Measurements from ENCODE around the gene SIL1.
"Not testable (repeated sequence)": the region's sequence is repeated elsewhere in the genome, so short reads cannot be mapped to it uniquely, and the experiment has no call there.

The SIL1 gene

DNA sequence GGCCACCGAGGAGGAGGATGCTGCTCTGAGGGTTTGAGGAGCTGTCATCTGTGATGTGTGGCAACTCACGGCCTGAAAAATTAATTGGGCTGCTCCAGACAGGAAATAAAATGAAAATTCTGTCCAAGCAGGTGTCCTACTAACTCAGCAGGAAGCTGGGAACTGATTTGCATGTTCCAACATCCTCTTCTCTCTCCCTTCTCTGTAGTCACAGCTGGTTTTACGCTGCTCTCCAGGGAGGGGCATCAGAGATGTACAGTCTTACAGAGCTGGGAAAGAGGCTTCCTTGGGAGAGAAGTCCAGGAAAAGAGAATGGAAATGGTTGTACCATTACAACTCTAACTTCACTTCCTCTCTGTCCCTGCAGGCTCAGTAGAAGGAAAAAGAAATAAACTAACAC is 24.2 kb upstream of the SIL1 start:
- Histone ChIP-seq H3K9me3 (no peaks in the 10 kb centered on the region), H3K4me1 (ENCODE audit: control insufficient read depth in 1 of 2, insufficient read depth in 1 of 2, low read depth in 1 of 2, low read length in 1 of 2) (no peaks in the 10 kb centered on the region)
- TF ChIP-seq, protein P1, sequence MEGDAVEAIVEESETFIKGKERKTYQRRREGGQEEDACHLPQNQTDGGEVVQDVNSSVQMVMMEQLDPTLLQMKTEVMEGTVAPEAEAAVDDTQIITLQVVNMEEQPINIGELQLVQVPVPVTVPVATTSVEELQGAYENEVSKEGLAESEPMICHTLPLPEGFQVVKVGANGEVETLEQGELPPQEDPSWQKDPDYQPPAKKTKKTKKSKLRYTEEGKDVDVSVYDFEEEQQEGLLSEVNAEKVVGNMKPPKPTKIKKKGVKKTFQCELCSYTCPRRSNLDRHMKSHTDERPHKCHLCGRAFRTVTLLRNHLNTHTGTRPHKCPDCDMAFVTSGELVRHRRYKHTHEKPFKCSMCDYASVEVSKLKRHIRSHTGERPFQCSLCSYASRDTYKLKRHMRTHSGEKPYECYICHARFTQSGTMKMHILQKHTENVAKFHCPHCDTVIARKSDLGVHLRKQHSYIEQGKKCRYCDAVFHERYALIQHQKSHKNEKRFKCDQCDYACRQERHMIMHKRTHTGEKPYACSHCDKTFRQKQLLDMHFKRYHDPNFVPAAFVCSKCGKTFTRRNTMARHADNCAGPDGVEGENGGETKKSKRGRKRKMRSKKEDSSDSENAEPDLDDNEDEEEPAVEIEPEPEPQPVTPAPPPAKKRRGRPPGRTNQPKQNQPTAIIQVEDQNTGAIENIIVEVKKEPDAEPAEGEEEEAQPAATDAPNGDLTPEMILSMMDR (IDR thresholded peaks at IDR 0.05), result no peak

DNA sequence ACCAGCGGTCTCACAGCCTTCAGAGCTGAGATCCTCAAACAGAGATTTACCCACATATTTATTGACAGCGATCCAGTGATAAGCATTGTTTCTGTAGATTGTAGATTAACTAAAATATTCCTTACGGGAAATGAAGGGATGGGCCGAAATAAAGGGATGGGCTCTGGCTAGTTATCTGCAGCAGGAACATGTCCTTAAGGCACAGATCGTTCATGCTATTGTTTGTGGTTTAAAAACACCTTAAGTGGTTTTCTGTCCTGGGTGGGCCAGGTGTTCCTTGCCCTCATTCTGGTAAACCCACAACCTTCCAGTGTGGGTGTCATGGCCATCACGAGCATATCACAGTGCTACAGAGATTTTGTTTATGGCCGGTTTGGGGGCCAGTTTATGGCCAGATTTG is 19.9 kb upstream of the SIL1 start:
- H3K27ac ChIP-seq; H3K4me3 ChIP-seq (ENCODE audit: low read depth in 1 of 2, low read length in 1 of 2); H3K9me3 ChIP-seq; H3K27me3 ChIP-seq; H3K36me3 ChIP-seq; H3K4me1 ChIP-seq (ENCODE audit: control insufficient read depth in 1 of 2, insufficient read depth in 1 of 2, low read depth in 1 of 2, low read length in 1 of 2): not testable (repeated sequence)

More for the DNA sequence above, 24.2 kb upstream of the SIL1 start:
- Histone ChIP-seq H3K36me3 (no peaks in the 10 kb centered on the region), H3K27me3 (no peaks in the 10 kb centered on the region), H3K4me3 (ENCODE audit: low read depth in 1 of 2, low read length in 1 of 2) (no peak overlapping the region), H3K27ac (no peak overlapping the region)

DNA sequence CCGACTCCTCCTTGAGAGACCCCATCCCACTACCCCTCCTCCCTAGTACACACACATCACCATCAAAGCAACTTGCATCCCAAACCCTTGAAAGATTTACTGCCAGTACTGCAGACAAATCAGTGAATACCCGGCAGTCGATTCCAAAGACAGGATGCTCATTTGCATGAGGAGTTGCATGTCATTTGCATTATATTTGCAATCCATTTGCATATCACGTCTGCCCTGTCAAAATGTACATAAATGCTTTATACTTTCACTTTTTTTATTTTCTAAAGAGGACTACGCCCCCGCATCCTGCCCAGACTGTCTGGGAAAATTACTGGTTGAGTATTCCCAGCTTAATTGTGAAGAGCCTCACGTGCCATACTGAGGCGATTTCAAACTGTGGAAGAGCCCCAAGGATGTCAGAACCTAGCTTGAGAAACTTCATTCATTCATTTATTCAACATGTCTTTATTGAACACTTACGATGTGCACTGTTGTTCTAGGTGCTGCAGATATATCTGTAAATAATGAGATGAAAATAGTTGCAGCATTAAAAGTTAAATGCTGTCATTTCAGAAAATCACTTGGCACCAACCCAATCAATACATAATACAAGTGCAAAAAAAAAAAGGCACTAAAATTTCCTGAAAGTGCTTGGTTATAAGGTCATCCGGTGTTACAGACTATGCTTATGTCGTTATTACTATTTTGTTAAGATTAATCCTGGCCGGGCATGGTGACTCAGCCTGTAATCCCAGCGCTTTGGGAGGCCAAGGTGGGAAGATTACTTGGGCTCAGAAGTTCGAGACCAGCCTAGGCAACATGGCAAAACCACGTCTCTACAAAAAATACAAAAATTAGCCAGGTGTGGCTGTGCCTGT is 17.2 kb upstream of the SIL1 start:
- H3K27me3 ChIP-seq, result no peaks in the 10 kb centered on the region
- no peak overlapping the region for H3K4me3 ChIP-seq (ENCODE audit: low read depth in 1 of 2, low read length in 1 of 2)
- TF ChIP-seq, protein P1 (IDR thresholded peaks at IDR 0.05), result no peak
- no peaks in the 10 kb centered on the region for H3K4me1 ChIP-seq (ENCODE audit: control insufficient read depth in 1 of 2, insufficient read depth in 1 of 2, low read depth in 1 of 2, low read length in 1 of 2)
- no peaks in the 10 kb centered on the region for H3K9me3 ChIP-seq
- H3K27ac ChIP-seq, result no peak overlapping the region
- no peaks in the 10 kb centered on the region for H3K36me3 ChIP-seq

DNA sequence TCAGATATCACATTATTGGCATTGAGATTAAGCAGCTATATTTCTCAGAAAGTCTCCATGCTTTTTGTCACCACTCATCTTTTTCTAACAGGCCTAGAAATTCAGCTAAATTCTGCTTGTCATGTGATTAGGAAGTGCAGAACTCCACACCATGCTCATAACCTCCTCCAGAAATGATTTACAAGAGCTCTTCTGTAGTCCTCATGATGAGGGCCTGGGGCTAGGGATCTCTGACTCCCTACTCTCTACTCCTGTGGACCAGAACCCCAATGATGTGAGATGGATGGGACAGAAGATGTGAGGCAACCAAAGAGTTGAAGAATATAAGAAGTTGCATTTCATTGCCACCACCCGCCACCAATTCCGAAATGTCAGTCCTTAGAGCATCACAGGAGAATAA is 16.5 kb upstream of the SIL1 start:
- no peak overlapping the region for H3K4me3 ChIP-seq (ENCODE audit: low read depth in 1 of 2, low read length in 1 of 2)
- H3K27ac ChIP-seq, result no peak overlapping the region
- TF ChIP-seq, protein P1 (IDR thresholded peaks at IDR 0.05), result no peak
- H3K27me3 ChIP-seq, result no peaks in the 10 kb centered on the region
- H3K9me3 ChIP-seq, result no peaks in the 10 kb centered on the region
- no peaks in the 10 kb centered on the region for H3K4me1 ChIP-seq (ENCODE audit: control insufficient read depth in 1 of 2, insufficient read depth in 1 of 2, low read depth in 1 of 2, low read length in 1 of 2)
- no peaks in the 10 kb centered on the region for H3K36me3 ChIP-seq

DNA sequence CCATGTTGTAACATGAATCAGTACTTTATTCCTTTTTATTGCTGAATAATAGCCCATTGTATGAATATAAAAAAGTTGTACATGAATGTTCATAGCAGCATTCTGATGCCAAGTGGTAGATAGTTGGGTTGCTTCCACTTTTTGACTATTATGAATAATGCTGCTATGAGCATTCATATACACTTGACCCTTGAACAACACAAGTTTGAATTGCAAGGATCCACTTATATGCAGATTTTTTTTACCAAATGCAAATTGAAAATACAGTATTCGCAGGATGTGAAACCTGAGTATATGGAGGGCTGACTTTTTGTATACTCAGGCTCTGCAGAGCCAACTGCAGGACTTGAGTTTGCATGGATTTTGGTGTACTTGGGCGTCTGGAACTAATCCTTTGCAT is 14.7 kb upstream of the SIL1 start:
- TF ChIP-seq, protein P1 (IDR thresholded peaks at IDR 0.05), result no peak
- no peak overlapping the region for H3K4me3 ChIP-seq (ENCODE audit: low read depth in 1 of 2, low read length in 1 of 2)
- H3K9me3 ChIP-seq, result no peaks in the 10 kb centered on the region
- no peaks in the 10 kb centered on the region for H3K4me1 ChIP-seq (ENCODE audit: control insufficient read depth in 1 of 2, insufficient read depth in 1 of 2, low read depth in 1 of 2, low read length in 1 of 2)
- no peak overlapping the region for H3K27ac ChIP-seq
- no peaks in the 10 kb centered on the region for H3K36me3 ChIP-seq
- H3K27me3 ChIP-seq, result no peaks in the 10 kb centered on the region

DNA sequence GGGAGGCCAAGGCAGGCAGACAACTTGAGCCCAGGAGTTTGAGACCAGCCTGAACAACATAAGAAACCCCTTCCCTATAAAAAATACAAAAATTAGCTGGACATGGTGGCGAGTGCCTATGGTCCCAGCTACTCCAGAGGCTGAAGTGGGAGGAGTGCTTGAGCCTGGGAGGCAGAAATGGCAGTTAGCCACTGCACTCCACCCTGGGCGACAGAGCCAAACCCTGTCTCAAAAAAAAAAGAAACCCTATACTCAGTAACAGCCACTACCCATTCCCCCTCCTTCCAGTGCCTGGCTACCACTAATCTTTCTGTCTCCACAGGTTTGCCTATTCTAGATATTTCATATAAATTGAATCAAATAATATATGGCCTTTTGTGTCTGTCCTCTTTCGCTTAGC is 14.3 kb upstream of the SIL1 start:
- Histone ChIP-seq H3K27ac (no peak overlapping the region), H3K36me3 (no peaks in the 10 kb centered on the region), H3K27me3 (no peaks in the 10 kb centered on the region), H3K9me3 (no peaks in the 10 kb centered on the region), H3K4me1 (ENCODE audit: control insufficient read depth in 1 of 2, insufficient read depth in 1 of 2, low read depth in 1 of 2, low read length in 1 of 2) (peaks cover 0 to 4% of the 10 kb centered on the region in 2 experiments), H3K4me3 (ENCODE audit: low read depth in 1 of 2, low read length in 1 of 2) (no peak overlapping the region)
- TF ChIP-seq, protein P1 (IDR thresholded peaks at IDR 0.05), result no peak

Measured in neutrophil (primary cell).